ENCODE data around the gene SPNS1.

- TF ChIP-seq POLR2AphosphoS5 (IDR thresholded peaks at IDR 0.05; ENCODE audit: low read depth) = no peak
- TF ChIP-seq, protein P1, sequence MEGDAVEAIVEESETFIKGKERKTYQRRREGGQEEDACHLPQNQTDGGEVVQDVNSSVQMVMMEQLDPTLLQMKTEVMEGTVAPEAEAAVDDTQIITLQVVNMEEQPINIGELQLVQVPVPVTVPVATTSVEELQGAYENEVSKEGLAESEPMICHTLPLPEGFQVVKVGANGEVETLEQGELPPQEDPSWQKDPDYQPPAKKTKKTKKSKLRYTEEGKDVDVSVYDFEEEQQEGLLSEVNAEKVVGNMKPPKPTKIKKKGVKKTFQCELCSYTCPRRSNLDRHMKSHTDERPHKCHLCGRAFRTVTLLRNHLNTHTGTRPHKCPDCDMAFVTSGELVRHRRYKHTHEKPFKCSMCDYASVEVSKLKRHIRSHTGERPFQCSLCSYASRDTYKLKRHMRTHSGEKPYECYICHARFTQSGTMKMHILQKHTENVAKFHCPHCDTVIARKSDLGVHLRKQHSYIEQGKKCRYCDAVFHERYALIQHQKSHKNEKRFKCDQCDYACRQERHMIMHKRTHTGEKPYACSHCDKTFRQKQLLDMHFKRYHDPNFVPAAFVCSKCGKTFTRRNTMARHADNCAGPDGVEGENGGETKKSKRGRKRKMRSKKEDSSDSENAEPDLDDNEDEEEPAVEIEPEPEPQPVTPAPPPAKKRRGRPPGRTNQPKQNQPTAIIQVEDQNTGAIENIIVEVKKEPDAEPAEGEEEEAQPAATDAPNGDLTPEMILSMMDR (IDR thresholded peaks at IDR 0.05; ENCODE audit: insufficient read depth, low read length) = peak; percentile 97
- TF ChIP-seq GABPA (IDR thresholded peaks at IDR 0.05; ENCODE audit: low read depth) = no peak
Measured at GRCh38 chr16:28981517-28981916, 6.9 kb downstream of the SPNS1 start.
